ENCODE data around the gene PIGZ. TPM values are rescaled to one million over a fixed set of nuclear protein-coding genes. Genes with fewer than 3 reads are reported as not detected.

Gene PIGZ
- total and polyA plus RNA-seq, 9 of the 15 experiments (the other 6 are each of a cell fraction or from before 2014, with no cell fraction given) = 0.15 to 1.8 (median 0.76) TPM

- TF ChIP-seq HMGN3 (IDR thresholded peaks at IDR 0.05; ENCODE audit: borderline replicate concordance, extremely low read depth, insufficient read length, low read depth, low read length) = no peak
- no peak for TF ChIP-seq MXI1 (IDR thresholded peaks at IDR 0.05; ENCODE audit: low read depth, low read length)
- TF ChIP-seq, protein P1, sequence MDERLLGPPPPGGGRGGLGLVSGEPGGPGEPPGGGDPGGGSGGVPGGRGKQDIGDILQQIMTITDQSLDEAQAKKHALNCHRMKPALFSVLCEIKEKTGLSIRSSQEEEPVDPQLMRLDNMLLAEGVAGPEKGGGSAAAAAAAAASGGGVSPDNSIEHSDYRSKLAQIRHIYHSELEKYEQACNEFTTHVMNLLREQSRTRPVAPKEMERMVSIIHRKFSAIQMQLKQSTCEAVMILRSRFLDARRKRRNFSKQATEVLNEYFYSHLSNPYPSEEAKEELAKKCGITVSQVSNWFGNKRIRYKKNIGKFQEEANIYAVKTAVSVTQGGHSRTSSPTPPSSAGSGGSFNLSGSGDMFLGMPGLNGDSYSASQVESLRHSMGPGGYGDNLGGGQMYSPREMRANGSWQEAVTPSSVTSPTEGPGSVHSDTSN (CRISPR knock-in tag; IDR thresholded peaks at IDR 0.05; ENCODE audit: low read depth) = no peak
- TF ChIP-seq, protein P1 (tag; conservative IDR thresholded peaks at IDR 0.05; ENCODE audit: low read depth) = no peak
- no peak for TF ChIP-seq ARID1B (IDR thresholded peaks at IDR 0.05)
- no peak for TF ChIP-seq ILF3 (IDR thresholded peaks at IDR 0.05; ENCODE audit: borderline replicate concordance)
- no peak for TF ChIP-seq ELF4 (CRISPR knock-in tag; IDR thresholded peaks at IDR 0.05)
- no peak for TF ChIP-seq MCM2 (IDR thresholded peaks at IDR 0.05; ENCODE audit: low read depth)
- no peak for TF ChIP-seq MAX (CRISPR knock-in tag; IDR thresholded peaks at IDR 0.05)
- TF ChIP-seq, protein P2, sequence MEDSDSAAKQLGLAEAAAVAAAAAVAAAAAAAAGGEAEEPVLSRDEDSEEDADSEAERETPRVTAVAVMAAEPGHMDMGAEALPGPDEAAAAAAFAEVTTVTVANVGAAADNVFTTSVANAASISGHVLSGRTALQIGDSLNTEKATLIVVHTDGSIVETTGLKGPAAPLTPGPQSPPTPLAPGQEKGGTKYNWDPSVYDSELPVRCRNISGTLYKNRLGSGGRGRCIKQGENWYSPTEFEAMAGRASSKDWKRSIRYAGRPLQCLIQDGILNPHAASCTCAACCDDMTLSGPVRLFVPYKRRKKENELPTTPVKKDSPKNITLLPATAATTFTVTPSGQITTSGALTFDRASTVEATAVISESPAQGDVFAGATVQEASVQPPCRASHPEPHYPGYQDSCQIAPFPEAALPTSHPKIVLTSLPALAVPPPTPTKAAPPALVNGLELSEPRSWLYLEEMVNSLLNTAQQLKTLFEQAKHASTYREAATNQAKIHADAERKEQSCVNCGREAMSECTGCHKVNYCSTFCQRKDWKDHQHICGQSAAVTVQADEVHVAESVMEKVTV (CRISPR knock-in tag; IDR thresholded peaks at IDR 0.05) = no peak
- TF ChIP-seq CTBP1 (IDR thresholded peaks at IDR 0.05; ENCODE audit: borderline replicate concordance) = peak; percentile 64; the same call in 1 of the 2 replicates
- no peak for TF ChIP-seq SLC30A9 (CRISPR knock-in tag; IDR thresholded peaks at IDR 0.05)
- TF ChIP-seq ZNF124 (CRISPR knock-in tag; IDR thresholded peaks at IDR 0.05) = no peak
- TF ChIP-seq, protein P3, sequence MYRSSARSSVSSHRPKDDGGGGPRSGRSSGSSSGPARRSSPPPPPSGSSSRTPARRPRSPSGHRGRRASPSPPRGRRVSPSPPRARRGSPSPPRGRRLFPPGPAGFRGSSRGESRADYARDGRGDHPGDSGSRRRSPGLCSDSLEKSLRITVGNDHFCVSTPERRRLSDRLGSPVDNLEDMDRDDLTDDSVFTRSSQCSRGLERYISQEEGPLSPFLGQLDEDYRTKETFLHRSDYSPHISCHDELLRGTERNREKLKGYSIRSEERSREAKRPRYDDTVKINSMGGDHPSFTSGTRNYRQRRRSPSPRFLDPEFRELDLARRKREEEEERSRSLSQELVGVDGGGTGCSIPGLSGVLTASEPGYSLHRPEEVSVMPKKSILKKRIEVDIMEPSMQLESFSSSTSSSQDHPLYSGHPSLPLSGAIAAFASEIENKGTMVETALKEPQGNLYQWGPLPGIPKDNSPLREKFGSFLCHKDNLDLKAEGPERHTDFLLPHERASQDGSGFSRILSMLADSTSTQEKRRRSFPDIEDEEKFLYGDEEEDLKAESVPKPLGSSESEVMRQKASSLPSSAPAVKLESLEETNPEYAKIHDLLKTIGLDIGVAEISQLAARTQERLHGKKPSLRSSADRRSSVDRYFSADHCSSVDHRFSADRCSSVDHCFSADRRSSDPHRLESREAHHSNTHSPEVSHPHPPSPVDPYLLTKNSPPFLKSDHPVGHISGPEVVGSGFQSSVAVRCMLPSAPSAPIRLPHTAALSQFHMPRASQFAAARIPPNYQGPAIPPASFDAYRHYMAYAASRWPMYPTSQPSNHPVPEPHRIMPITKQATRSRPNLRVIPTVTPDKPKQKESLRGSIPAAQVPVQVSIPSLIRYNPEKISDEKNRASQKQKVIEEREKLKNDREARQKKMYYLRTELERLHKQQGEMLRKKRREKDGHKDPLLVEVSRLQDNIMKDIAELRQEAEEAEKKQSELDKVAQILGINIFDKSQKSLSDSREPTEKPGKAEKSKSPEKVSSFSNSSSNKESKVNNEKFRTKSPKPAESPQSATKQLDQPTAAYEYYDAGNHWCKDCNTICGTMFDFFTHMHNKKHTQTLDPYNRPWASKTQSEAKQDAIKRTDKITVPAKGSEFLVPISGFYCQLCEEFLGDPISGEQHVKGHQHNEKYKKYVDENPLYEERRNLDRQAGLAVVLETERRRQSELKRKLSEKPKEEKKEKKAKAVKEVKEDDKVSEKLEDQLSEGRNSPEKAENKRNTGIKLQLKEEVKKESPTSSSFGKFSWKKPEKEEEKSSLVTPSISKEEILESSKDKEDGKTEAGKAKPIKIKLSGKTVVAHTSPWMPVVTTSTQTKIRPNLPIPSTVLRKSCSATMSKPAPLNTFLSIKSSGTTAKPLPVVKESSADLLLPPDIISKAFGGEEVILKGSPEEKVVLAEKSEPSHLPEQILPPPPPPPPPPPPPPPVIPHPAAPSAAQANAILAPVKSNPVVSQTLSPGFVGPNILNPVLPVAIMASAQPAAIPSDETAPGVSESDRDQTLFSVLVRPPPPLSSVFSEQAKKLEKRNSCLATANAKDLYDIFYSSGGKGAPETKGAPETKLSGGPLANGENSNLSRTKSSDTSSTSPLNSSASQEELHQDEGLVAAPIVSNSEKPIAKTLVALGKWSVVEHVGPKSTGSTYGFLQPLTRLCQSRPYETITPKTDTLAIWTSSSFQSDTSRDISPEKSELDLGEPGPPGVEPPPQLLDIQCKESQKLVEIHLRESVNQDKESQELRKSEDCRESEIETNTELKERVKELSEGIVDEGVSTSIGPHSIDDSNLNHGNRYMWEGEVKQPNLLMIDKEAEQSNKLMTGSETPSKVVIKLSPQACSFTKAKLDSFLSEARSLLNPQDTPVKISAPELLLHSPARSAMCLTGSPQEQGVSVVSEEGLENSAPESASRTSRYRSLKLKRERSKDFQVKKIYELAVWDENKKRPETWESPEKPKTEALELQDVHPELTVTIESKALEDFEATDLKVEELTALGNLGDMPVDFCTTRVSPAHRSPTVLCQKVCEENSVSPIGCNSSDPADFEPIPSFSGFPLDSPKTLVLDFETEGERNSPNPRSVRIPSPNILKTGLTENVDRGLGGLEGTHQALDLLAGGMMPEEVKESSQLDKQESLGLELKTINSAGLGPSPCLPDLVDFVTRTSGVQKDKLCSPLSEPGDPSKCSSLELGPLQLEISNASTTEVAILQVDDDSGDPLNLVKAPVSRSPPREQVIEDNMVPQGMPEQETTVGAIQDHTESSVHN (IDR thresholded peaks at IDR 0.05; ENCODE audit: borderline replicate concordance in 1 of 2, low read depth in 1 of 2) = no peak
- no peak for TF ChIP-seq SP1 (CRISPR knock-in tag; IDR thresholded peaks at IDR 0.05)
Measured at GRCh38 chr3:197007296-197007940, 38.8 kb upstream of the PIGZ start (continued).
